ENCODE measurements around the gene MPP2.

GRCh38 chr17:43951750-43952149 is 44.4 kb upstream of the MPP2 start:
- TF ChIP-seq CTCF (IDR thresholded peaks at IDR 0.05; ENCODE audit: low read length) (no peak), EZH2 (optimal IDR thresholded peaks at IDR 0.05; ENCODE audit: low read depth, low read length) (no peak)

Measured in MM.1S (cell line).